Loucy (cell line): Measurements from ENCODE around the gene ATG16L1.

Experiments used
- H2AFZ ChIP-seq: fragments of 200-600 bp; sonication (generic); 2 replicates; pipeline ENCODE4 v1.6.0; 2016; ENCODE audit warnings: antibody characterized with exemption, mild to moderate bottlenecking, low read length, moderate library complexity
- H3F3A ChIP-seq: fragments of 200-600 bp; 2 replicates; pipeline ENCODE4 v1.6.0; 2016; ENCODE audit warnings: antibody characterized with exemption, low read depth, mild to moderate bottlenecking
- H3K27me3 ChIP-seq: fragments of 200-600 bp; sonication (generic); 2 replicates; pipeline ENCODE4 v1.6.1; 2014; ENCODE audit warnings: low read length, mild to moderate bottlenecking; ENCODE audit not compliant: insufficient read depth, poor library complexity, severe bottlenecking
- H3K36me3 ChIP-seq: fragments of 200-600 bp; sonication (generic); 2 replicates; pipeline ENCODE4 v1.6.1; 2016; ENCODE audit warnings: low read length; ENCODE audit not compliant: insufficient read depth
- H3K4me1 ChIP-seq: fragments of 200-600 bp; sonication (generic); 2 replicates; pipeline ENCODE4 v1.5.1; 2014; ENCODE audit warnings: low read length, mild to moderate bottlenecking; ENCODE audit not compliant: insufficient read depth, poor library complexity, severe bottlenecking
- H3K4me2 ChIP-seq: fragments of 200-600 bp; sonication (generic); 2 replicates; pipeline ENCODE4 v1.6.0; 2014; ENCODE audit warnings: antibody characterized with exemption, low read length, low read depth, mild to moderate bottlenecking; ENCODE audit not compliant: poor library complexity, severe bottlenecking
- H3K4me3 ChIP-seq: fragments of 200-600 bp; sonication (generic); 2 replicates; pipeline ENCODE4 v1.5.1; 2014; ENCODE audit warnings: low read length, mild to moderate bottlenecking, mixed read lengths; ENCODE audit not compliant: poor library complexity, severe bottlenecking
- H3K79me2 ChIP-seq: fragments of 200-600 bp; sonication (generic); 2 replicates; pipeline ENCODE4 v1.6.1; 2014; ENCODE audit warnings: low read length; ENCODE audit not compliant: insufficient read depth
- H3K9ac ChIP-seq: fragments of 200-600 bp; sonication (generic); 2 replicates; pipeline ENCODE4 v1.6.0; 2014; ENCODE audit warnings: mild to moderate bottlenecking, low read depth, low read length, moderate library complexity; ENCODE audit not compliant: poor library complexity, severe bottlenecking
- H3K9me2 ChIP-seq: fragments of 200-600 bp; sonication (generic); replicated peaks from 2 replicates; pipeline ENCODE4 v1.6.1; 2016; ENCODE audit warnings: low read depth, low read length, mixed read lengths
- H3K9me3 ChIP-seq: fragments of 200-600 bp; sonication (generic); 2 replicates; pipeline ENCODE4 v1.6.1; 2014; ENCODE audit warnings: mild to moderate bottlenecking, antibody characterized with exemption, low read length, low read depth; ENCODE audit not compliant: insufficient read depth
- H4K20me1 ChIP-seq: fragments of 200-600 bp; sonication (generic); 2 replicates; pipeline ENCODE4 v1.6.0; 2014; ENCODE audit warnings: antibody characterized with exemption, low read length, mild to moderate bottlenecking; ENCODE audit not compliant: insufficient read depth, poor library complexity, severe bottlenecking
- CTCF ChIP-seq: fragments of 200-600 bp; sonication (generic); conservative IDR thresholded peaks from 2 replicates; pipeline ENCODE4 v1.5.1; 2014; ENCODE audit warnings: mild to moderate bottlenecking, antibody characterized with exemption, low read length
- EZH2phosphoT487 ChIP-seq: fragments of 200-600 bp; IDR thresholded peaks from 2 replicates; pipeline ENCODE4 v1.6.1; 2018; ENCODE audit warnings: antibody characterized with exemption, mild to moderate bottlenecking, moderate library complexity, borderline replicate concordance

Gene ATG16L1

GRCh38 chr2:233281553-233281952 lies 30.1 kb downstream of the ATG16L1 start:
- H2AFZ ChIP-seq = no peak overlapping the region
- no peaks in the 10 kb centered on the region for H4K20me1 ChIP-seq
- H3K9me2 ChIP-seq = no peaks in the 10 kb centered on the region
- TF ChIP-seq EZH2phosphoT487 (no peak), CTCF (no peak)
- no peaks in the 10 kb centered on the region for H3F3A ChIP-seq
- no peak overlapping the region for H3K4me2 ChIP-seq
- no peak overlapping the region for H3K9ac ChIP-seq
- no peak overlapping the region for H3K4me3 ChIP-seq
- H3K79me2 ChIP-seq = no peaks in the 10 kb centered on the region
- no peaks in the 10 kb centered on the region for H3K27me3 ChIP-seq
- peaks cover 88% of the 10 kb centered on the region for H3K36me3 ChIP-seq
- H3K4me1 ChIP-seq = no peaks in the 10 kb centered on the region
- H3K9me3 ChIP-seq = no peaks in the 10 kb centered on the region

- no peaks in the 10 kb centered on the region for H3K27me3 ChIP-seq
- no peaks in the 10 kb centered on the region for H3K9me2 ChIP-seq
- no peaks in the 10 kb centered on the region for H3K4me1 ChIP-seq
- H3K4me2 ChIP-seq = no peak overlapping the region
- TF ChIP-seq CTCF (no peak), EZH2phosphoT487 (no peak)
- H3K79me2 ChIP-seq = no peaks in the 10 kb centered on the region
- H3K9me3 ChIP-seq = no peaks in the 10 kb centered on the region
- no peak overlapping the region for H3K4me3 ChIP-seq
- peaks cover 88% of the 10 kb centered on the region for H3K36me3 ChIP-seq
- H4K20me1 ChIP-seq = no peaks in the 10 kb centered on the region
- no peak overlapping the region for H2AFZ ChIP-seq
- no peak overlapping the region for H3K9ac ChIP-seq
- H3F3A ChIP-seq = no peaks in the 10 kb centered on the region
Observed at GRCh38 chr2:233281992-233282603, 30.6 kb downstream of the ATG16L1 start.

- no peaks in the 10 kb centered on the region for H3K9me3 ChIP-seq
- H3K4me1 ChIP-seq = no peaks in the 10 kb centered on the region
- no peak overlapping the region for H3K9ac ChIP-seq
- no peak overlapping the region for H3K4me3 ChIP-seq
- H3K36me3 ChIP-seq = peaks cover 85% of the 10 kb centered on the region
- H2AFZ ChIP-seq = no peak overlapping the region
- no peaks in the 10 kb centered on the region for H3F3A ChIP-seq
- 0 out of 2 replicates have a peak, but pooled peaks cover 4% of the 10 kb centered on the region for H3K79me2 ChIP-seq
- no peaks in the 10 kb centered on the region for H3K27me3 ChIP-seq
- H4K20me1 ChIP-seq = no peaks in the 10 kb centered on the region
- no peak overlapping the region for H3K4me2 ChIP-seq
- TF ChIP-seq CTCF (no peak), EZH2phosphoT487 (no peak)
- H3K9me2 ChIP-seq = no peaks in the 10 kb centered on the region
Observed at GRCh38 chr2:233285921-233286320, 34.4 kb downstream of the ATG16L1 start.
